ENCODE results near the gene ABCB7.

- TF ChIP-seq CTCF (IDR thresholded peaks at IDR 0.05) (no peak), POLR2A (IDR thresholded peaks at IDR 0.05) (no peak)
These were observed 94.4 kb downstream of the ABCB7 start for GRCh38 chrX:75061701-75062100.
